ENCODE data around the gene SLC13A1.
"Not testable (repeated sequence)": the region's sequence is repeated elsewhere in the genome, so short reads cannot be mapped to it uniquely, and the experiment has no call there.

Gene SLC13A1

GRCh38 chr7:123122916-123123315, 76.9 kb downstream of the SLC13A1 start:
- DNase-seq: no peak

- no peak for DNase-seq
Measured at GRCh38 chr7:123120286-123120685, 79.5 kb downstream of the SLC13A1 start.

- DNase-seq: no peak
Measured at GRCh38 chr7:123115331-123115730, 84.4 kb downstream of the SLC13A1 start.

- DNase-seq: no peak
Measured at GRCh38 chr7:123114288-123114687, 85.5 kb downstream of the SLC13A1 start.

- no peak for DNase-seq
Measured at GRCh38 chr7:123112833-123113232, 86.9 kb downstream of the SLC13A1 start.

- DNase-seq: no peak
Measured at GRCh38 chr7:123099712-123100111, 100.1 kb downstream of the SLC13A1 start.

GRCh38 chr7:123096976-123097375, 102.8 kb downstream of the SLC13A1 start:
- no peak for DNase-seq

- DNase-seq: no peak
Measured at GRCh38 chr7:123096434-123096833, 103.3 kb downstream of the SLC13A1 start.

GRCh38 chr7:123090456-123090855, 109.3 kb downstream of the SLC13A1 start:
- DNase-seq: no peak

- not testable (repeated sequence) for DNase-seq
Measured at GRCh38 chr7:123086910-123087309, 112.9 kb downstream of the SLC13A1 start.

GRCh38 chr7:123084861-123085260, 114.9 kb downstream of the SLC13A1 start:
- DNase-seq: not testable (repeated sequence)

GRCh38 chr7:123079021-123079420, 120.7 kb downstream of the SLC13A1 start:
- DNase-seq: no peak

- DNase-seq: no peak
Measured at GRCh38 chr7:123075838-123076467, 123.8 kb downstream of the SLC13A1 start.

GRCh38 chr7:123070702-123071286, 129.0 kb downstream of the SLC13A1 start:
- DNase-seq: no peak

GRCh38 chr7:123067814-123068213, 132.0 kb downstream of the SLC13A1 start:
- DNase-seq: no peak

Measured in NCI-H1436 (cell line).